ENCODE measurements around the gene RET.

The RET gene

DNA sequence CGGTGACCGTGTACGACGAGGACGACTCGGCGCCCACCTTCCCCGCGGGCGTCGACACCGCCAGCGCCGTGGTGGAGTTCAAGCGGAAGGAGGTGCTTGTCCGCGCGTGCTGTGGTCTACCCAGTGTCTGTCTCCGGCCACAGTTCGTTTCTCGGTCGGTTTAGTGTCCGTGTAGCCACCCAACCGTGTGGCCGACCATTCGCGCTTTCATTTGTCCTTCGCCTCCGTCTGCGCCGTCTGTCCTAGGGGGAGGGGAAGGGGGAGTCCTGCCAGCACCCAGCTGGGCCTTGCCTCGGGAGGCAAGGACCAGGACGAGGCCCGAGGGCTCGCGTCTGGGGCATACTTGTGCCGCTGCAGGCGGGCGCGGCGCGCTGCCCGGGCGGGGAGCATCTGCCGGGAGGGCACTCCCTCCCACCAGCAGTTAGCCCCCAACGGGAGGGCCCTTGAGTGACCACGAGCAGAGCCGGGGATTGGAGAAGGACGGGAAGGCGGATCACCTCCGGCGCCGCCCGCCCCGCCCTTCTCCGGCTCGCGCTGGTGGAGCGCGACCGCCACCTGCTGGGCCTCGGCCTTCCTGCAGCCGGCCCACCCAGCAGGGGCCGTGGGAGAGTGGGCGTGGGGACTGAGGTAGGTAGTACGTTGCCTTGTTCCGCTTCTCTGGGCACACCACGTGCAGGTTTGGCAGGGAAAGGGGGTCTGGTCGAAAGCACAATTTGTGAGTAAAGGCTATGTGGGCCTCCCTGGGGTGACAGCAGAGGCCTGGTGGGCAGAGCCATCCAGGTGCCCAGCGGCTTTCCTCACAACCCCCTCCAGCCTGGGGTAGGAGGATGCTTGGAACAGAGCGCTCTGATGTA lies 28.5 kb downstream of the RET start:
- H3K4me1 ChIP-seq (ENCODE audit: control insufficient read depth, insufficient read depth, low read length) = peaks cover 4% of the 10 kb centered on the region
- H3K27me3 ChIP-seq (replicated peaks; ENCODE audit: control insufficient read depth, insufficient read depth, low read length) = peaks cover 18% of the 10 kb centered on the region
- peak overlapping the region; percentile 63 for H3K9ac ChIP-seq (ENCODE audit: low read length)
- H3K4me3 ChIP-seq (ENCODE audit: low read length) = peak overlapping the region; percentile 80
- DNase-seq (ENCODE audit: low read depth) = peak; percentile 90
- H3K36me3 ChIP-seq (ENCODE audit: control insufficient read depth, insufficient read depth, low read length, severe bottlenecking) = no peaks in the 10 kb centered on the region
- no peaks in the 10 kb centered on the region for H3K9me3 ChIP-seq (ENCODE audit: control insufficient read depth, low read length)

DNA sequence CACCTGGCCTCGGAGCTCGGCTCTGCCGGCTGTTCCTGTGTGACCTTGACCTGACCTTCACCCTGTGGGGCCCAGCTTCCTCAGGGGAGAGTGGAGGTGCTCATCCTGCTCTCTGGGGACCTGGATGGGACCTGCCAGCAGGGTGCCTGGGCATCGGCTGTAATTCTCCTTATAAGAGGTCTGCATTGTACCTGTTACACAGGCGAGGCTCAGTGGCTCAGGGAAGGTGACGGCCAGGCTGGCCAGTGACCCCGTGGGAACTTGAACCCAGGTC lies 29.0 kb downstream of the RET start:
- Histone ChIP-seq H3K4me1 (ENCODE audit: control insufficient read depth, insufficient read depth, low read length) (peaks cover 7% of the 10 kb centered on the region), H3K36me3 (ENCODE audit: control insufficient read depth, insufficient read depth, low read length, severe bottlenecking) (no peaks in the 10 kb centered on the region), H3K4me3 (ENCODE audit: low read length) (no peak overlapping the region), H3K27me3 (replicated peaks; ENCODE audit: control insufficient read depth, insufficient read depth, low read length) (peaks cover 14% of the 10 kb centered on the region), H3K9me3 (ENCODE audit: control insufficient read depth, low read length) (no peaks in the 10 kb centered on the region), H3K9ac (ENCODE audit: low read length) (no peak overlapping the region)
- no peak for DNase-seq (ENCODE audit: low read depth)

DNA sequence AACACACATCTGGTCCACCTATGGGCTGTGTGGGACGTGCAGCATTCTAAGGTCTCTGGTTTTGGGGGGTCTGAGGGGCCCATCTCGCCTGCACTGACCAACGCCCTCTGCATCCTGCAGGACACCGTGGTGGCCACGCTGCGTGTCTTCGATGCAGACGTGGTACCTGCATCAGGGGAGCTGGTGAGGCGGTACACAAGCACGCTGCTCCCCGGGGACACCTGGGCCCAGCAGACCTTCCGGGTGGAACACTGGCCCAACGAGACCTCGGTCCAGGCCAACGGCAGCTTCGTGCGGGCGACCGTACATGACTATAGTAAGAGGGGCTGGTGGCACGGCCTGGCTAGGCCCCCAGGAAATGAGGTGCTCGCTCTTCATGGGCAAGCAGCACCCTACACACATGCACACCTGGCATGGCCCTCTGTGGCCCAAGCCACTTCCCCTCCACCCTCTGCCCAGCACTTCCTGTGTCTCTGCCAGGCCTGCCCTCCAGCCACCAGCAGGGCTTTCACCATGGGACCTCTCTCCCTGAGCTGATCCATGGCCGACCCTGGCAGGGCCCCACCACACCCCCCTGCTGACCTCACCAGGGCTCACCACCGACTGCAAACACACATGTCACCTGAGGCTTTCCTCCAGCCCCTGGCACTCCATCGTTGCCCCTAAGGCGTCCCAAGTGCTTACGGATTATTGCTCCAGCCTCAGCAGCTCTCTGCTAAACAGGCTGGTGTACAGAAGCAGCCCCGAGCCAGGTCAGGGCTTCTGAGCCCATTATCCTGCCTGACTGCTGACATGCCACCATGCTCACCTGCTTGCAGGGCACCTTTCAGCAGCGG lies 29.6 kb downstream of the RET start:
- peaks cover 7% of the 10 kb centered on the region for H3K4me1 ChIP-seq (ENCODE audit: control insufficient read depth, insufficient read depth, low read length)
- no peaks in the 10 kb centered on the region for H3K36me3 ChIP-seq (ENCODE audit: control insufficient read depth, insufficient read depth, low read length, severe bottlenecking)
- H3K4me3 ChIP-seq (ENCODE audit: low read length) = no peak overlapping the region
- DNase-seq (ENCODE audit: low read depth) = no peak
- no peak overlapping the region for H3K9ac ChIP-seq (ENCODE audit: low read length)
- H3K9me3 ChIP-seq (ENCODE audit: control insufficient read depth, low read length) = no peaks in the 10 kb centered on the region
- peaks cover 11% of the 10 kb centered on the region for H3K27me3 ChIP-seq (replicated peaks; ENCODE audit: control insufficient read depth, insufficient read depth, low read length)

DNA sequence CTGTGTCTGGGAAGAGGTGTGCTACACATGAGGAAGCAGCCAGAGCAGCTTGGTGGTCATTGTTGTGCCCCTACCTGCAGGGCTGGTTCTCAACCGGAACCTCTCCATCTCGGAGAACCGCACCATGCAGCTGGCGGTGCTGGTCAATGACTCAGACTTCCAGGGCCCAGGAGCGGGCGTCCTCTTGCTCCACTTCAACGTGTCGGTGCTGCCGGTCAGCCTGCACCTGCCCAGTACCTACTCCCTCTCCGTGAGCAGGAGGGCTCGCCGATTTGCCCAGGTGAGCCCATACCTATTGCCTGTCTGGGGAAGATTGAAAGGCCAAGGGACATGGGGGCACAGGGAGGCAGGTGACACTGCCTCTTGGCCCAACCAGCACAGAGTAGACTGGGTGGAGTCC lies 32.1 kb downstream of the RET start:
- Histone ChIP-seq H3K36me3 (ENCODE audit: control insufficient read depth, insufficient read depth, low read length, severe bottlenecking) (no peaks in the 10 kb centered on the region), H3K4me1 (ENCODE audit: control insufficient read depth, insufficient read depth, low read length) (peaks cover 7% of the 10 kb centered on the region), H3K4me3 (ENCODE audit: low read length) (no peak overlapping the region), H3K9ac (ENCODE audit: low read length) (no peak overlapping the region), H3K9me3 (ENCODE audit: control insufficient read depth, low read length) (no peaks in the 10 kb centered on the region), H3K27me3 (replicated peaks; ENCODE audit: control insufficient read depth, insufficient read depth, low read length) (peaks cover 7% of the 10 kb centered on the region)
- no peak for DNase-seq (ENCODE audit: low read depth)

DNA sequence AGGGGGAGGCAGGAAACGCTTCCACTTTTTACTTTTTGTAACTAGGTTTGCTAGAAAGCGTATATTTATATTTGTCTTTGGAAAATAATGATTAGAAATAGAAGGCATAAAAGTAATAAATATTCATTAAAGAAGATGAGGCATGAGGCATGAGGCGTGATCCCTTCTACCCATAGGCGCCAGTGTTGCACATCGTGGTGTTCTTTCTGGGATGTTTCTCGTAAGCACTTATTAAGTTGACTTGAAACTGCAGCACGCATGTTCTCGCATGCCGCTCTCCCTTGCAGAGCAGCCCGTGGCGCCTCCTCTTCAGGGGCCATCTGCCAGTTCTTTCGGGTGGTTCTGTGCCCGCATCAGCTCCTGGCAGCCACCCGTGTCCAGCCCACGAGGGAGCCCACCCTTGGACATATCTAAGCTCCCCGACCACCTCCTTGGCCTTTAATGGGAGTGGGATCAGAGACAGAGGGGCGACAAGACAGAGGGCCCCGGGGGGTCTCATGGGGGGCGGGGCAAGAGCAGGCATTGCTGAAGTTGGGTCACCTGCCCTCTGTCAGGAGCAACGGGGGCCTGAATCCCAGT lies 32.9 kb downstream of the RET start:
- Histone ChIP-seq H3K4me1 (ENCODE audit: control insufficient read depth, insufficient read depth, low read length) (peaks cover 7% of the 10 kb centered on the region), H3K36me3 (ENCODE audit: control insufficient read depth, insufficient read depth, low read length, severe bottlenecking) (no peaks in the 10 kb centered on the region), H3K9ac (ENCODE audit: low read length) (no peak overlapping the region), H3K4me3 (ENCODE audit: low read length) (no peak overlapping the region), H3K9me3 (ENCODE audit: control insufficient read depth, low read length) (no peaks in the 10 kb centered on the region), H3K27me3 (replicated peaks; ENCODE audit: control insufficient read depth, insufficient read depth, low read length) (peaks cover 4% of the 10 kb centered on the region)
- DNase-seq (ENCODE audit: low read depth) = no peak

DNA sequence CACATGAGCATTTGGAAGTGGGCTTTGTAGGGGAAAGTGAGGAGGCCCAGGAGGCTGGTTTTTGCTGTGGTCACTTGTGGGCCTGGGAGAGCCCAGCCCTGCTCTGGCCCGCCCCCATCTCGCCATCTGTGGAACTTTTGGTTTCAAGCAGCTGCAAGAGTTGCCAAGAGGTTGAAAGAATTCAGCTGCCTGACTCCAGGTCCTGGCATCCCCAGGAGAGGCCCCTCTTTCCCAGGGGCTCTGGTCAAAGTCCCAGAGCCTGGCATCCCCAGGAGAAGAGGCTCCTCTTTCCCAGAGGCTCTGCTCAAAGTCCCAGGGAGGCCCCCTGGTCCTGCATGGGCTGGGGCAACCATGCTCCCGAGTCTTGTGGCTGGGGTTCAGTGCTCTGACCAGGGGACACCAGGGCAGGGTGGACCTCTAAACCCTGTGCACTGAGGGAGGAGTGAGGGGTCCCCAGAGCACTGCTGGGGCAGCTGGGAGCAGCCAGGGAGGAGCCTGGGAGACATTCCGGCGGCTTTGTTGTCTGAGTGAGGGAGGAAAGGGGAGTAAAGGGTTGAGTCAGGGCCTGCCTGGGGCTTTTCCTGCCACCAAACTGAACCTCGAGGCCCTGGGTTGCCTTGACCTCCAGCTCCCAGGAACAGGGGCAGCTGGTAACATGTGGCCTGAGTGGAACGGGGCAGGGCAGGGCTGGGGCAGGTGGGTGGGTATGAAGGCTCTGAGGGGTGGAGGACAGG lies 33.6 kb downstream of the RET start:
- no peak overlapping the region for H3K9ac ChIP-seq (ENCODE audit: low read length)
- peak; percentile 76 for DNase-seq (ENCODE audit: low read depth)
- no peak overlapping the region for H3K4me3 ChIP-seq (ENCODE audit: low read length)

DNA sequence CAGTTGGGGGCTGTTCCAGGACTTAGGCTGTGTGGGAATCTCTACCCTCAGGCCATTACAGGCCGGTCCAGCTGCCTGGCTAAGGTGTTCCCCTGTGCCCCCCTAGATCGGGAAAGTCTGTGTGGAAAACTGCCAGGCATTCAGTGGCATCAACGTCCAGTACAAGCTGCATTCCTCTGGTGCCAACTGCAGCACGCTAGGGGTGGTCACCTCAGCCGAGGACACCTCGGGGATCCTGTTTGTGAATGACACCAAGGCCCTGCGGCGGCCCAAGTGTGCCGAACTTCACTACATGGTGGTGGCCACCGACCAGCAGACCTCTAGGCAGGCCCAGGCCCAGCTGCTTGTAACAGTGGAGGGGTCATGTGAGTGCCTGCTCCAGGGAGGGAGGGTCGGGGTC lies 34.2 kb downstream of the RET start:
- Histone ChIP-seq H3K4me3 (ENCODE audit: low read length) (no peak overlapping the region), H3K9me3 (ENCODE audit: control insufficient read depth, low read length) (no peaks in the 10 kb centered on the region), H3K27me3 (replicated peaks; ENCODE audit: control insufficient read depth, insufficient read depth, low read length) (no peaks in the 10 kb centered on the region), H3K36me3 (ENCODE audit: control insufficient read depth, insufficient read depth, low read length, severe bottlenecking) (no peaks in the 10 kb centered on the region), H3K9ac (ENCODE audit: low read length) (no peak overlapping the region), H3K4me1 (ENCODE audit: control insufficient read depth, insufficient read depth, low read length) (peaks cover 7% of the 10 kb centered on the region)
- no peak for DNase-seq (ENCODE audit: low read depth)

More for the DNA sequence above, 33.6 kb downstream of the RET start:
- no peaks in the 10 kb centered on the region for H3K9me3 ChIP-seq (ENCODE audit: control insufficient read depth, low read length)
- peaks cover 7% of the 10 kb centered on the region for H3K4me1 ChIP-seq (ENCODE audit: control insufficient read depth, insufficient read depth, low read length)
- no peaks in the 10 kb centered on the region for H3K36me3 ChIP-seq (ENCODE audit: control insufficient read depth, insufficient read depth, low read length, severe bottlenecking)
- H3K27me3 ChIP-seq (replicated peaks; ENCODE audit: control insufficient read depth, insufficient read depth, low read length) = no peaks in the 10 kb centered on the region

DNA sequence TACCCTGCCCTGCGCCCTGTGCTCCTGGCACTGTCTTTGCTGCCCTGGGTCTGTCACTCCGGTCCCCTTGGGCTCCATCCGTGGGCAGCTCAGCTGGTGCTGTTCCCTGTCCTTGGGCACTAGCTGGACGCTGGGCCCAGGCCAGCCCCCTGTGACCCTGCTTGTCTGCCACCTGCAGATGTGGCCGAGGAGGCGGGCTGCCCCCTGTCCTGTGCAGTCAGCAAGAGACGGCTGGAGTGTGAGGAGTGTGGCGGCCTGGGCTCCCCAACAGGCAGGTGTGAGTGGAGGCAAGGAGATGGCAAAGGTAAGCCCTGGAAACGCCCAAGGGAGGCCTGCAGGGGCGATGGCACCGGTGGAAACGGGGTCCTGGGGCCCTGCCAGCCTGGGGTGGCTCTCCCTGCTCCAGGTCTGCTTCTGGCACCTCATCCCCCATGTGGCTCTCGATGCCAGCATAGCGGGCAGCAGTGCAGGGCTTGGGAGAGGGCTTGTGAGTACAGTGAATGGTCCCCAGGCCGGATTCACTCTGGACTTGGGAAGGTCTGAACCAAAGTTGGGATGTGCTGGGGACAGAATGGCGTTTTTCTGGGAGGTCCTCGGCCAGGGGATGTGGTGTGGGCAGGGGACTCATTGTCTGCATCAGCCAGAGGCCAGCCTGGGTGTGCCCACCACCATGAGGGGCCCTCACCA lies 35.2 kb downstream of the RET start:
- Histone ChIP-seq H3K9me3 (ENCODE audit: control insufficient read depth, low read length) (no peaks in the 10 kb centered on the region), H3K4me1 (ENCODE audit: control insufficient read depth, insufficient read depth, low read length) (peaks cover 7% of the 10 kb centered on the region), H3K4me3 (ENCODE audit: low read length) (no peak overlapping the region), H3K27me3 (replicated peaks; ENCODE audit: control insufficient read depth, insufficient read depth, low read length) (no peaks in the 10 kb centered on the region), H3K36me3 (ENCODE audit: control insufficient read depth, insufficient read depth, low read length, severe bottlenecking) (no peaks in the 10 kb centered on the region), H3K9ac (ENCODE audit: low read length) (no peak overlapping the region)
- DNase-seq (ENCODE audit: low read depth) = no peak

DNA sequence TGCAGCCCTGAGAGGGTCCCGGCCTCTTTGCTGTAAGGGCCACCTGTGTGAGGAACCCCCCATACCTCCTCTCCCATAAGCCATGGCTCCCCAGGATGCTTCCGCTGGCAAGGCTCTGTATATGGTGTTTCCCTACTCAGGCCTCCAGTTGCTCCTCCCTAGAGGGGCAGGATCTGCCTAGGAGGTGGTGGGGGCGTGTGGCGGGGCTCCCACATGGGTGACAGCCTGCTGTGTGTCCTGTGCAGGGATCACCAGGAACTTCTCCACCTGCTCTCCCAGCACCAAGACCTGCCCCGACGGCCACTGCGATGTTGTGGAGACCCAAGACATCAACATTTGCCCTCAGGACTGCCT lies 35.7 kb downstream of the RET start:
- Histone ChIP-seq H3K4me3 (ENCODE audit: low read length) (no peak overlapping the region), H3K9me3 (ENCODE audit: control insufficient read depth, low read length) (no peaks in the 10 kb centered on the region), H3K36me3 (ENCODE audit: control insufficient read depth, insufficient read depth, low read length, severe bottlenecking) (no peaks in the 10 kb centered on the region), H3K4me1 (ENCODE audit: control insufficient read depth, insufficient read depth, low read length) (peaks cover 7% of the 10 kb centered on the region), H3K27me3 (replicated peaks; ENCODE audit: control insufficient read depth, insufficient read depth, low read length) (peaks cover 1% of the 10 kb centered on the region), H3K9ac (ENCODE audit: low read length) (no peak overlapping the region)
- no peak for DNase-seq (ENCODE audit: low read depth)

DNA sequence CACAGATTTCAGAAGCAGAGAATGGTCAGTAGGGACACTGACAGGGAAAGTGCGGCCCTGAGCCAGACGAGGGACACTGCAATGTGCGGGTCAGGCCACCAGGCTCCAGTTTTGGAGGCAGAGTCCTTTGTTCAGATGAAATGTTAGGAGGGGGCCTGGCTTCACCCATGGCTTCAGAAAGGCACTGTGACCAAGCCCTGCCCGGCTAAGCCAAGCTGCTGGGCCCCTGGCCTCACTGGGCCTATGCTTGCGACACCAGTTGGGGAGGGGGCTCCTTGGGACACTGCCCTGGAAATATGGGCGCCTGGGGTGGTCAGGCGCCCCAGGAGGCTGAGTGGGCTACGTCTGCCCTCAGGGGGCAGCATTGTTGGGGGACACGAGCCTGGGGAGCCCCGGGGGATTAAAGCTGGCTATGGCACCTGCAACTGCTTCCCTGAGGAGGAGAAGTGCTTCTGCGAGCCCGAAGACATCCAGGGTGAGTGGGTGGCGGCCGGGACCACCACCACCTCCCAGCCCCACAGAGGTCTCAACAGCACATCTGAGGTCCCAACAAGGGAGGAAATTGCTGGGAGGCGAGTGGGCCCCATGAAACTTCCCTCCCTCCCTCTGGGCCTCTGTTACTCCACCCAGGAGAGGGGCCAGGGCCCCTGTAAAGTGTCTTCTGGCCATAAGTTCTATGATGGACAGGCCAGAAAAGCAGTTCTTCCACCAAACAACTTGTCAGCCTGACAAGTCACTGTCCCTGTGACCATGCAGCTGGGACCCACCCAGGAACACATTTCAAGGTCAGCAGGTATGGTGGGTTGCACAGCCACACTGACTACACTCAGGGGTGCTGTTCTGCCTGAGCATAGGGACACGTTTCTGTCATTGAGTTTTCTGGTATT lies 36.6 kb downstream of the RET start:
- no peak overlapping the region for H3K4me3 ChIP-seq (ENCODE audit: low read length)
- DNase-seq (ENCODE audit: low read depth) = no peak
- H3K9ac ChIP-seq (ENCODE audit: low read length) = no peak overlapping the region
- H3K9me3 ChIP-seq (ENCODE audit: control insufficient read depth, low read length) = no peaks in the 10 kb centered on the region
- no peaks in the 10 kb centered on the region for H3K36me3 ChIP-seq (ENCODE audit: control insufficient read depth, insufficient read depth, low read length, severe bottlenecking)
- peaks cover 5% of the 10 kb centered on the region for H3K27me3 ChIP-seq (replicated peaks; ENCODE audit: control insufficient read depth, insufficient read depth, low read length)
- H3K4me1 ChIP-seq (ENCODE audit: control insufficient read depth, insufficient read depth, low read length) = peaks cover 7% of the 10 kb centered on the region
